Activated gamma-delta T cell (primary cell): ENCODE data around the gene SKIC8.

Experiments
- DNase-seq: peaks from one replicate; lab custom pipeline; 2025; lab: John Stamatoyannopoulos, UW

SKIC8 gene

DNA sequence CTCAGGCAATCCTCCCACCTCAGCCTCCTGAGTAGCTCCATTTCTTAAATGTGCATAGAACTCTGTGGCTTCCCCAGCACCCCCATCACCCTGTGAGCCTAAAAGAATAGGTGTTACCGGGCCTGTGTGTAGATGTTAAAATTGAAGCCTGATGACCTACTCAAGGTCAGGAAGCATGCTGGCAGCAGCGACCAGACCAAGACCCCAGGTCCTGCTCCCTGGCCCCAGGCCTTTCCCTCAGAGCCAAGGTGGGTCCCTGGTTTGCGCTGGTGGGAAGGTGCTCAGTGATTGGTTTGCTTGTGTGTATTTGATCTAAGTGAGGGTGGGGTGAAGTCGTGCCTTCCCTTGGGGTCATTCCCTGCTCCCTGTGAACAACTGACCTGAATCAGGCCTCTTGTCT is 22.4 kb upstream of the SKIC8 start:
- DNase-seq, result no peak

- no peak for DNase-seq
These were observed 21.7 kb upstream of the SKIC8 start for GRCh38 chr15:78321041-78321570.

DNA sequence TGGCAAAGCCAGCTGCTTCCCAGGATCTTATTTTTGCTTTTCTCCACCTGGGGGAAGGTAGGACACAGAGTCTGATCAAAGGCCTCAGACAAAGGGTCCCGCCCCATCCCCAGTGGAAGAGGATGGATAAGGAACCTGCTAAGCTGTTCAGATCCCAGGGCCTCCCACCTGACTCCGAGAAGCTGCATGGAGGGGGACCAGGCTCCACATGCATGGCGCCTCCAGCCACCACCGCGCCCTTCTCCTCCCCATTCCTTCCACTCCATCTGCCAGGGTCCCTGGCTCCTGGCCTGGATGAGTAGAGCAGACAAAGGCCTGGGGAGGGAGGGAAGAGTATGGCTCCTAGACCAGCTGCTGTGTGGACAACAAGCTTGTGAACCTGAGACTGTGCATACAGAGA is 20.8 kb upstream of the SKIC8 start:
- DNase-seq, result no peak

DNA sequence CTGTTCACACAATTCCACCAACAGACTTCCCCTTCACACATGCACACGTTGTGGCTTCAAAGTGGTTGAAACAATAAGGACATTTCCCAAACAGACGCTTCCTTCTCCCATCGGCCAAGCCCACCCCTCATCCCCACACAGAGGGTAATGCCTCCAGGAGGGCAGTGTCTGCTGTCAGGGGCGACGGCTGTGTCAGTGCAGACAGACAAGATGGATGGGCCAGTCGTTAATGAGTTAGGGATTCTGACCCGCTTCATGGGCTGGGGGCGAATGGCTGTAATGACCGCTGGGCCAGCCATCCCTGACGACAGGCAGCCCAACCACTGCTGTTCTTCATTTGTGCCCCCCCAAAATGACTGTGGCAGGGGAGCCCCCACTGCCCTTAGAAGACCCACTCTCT is 20.2 kb upstream of the SKIC8 start:
- DNase-seq, result no peak

GRCh38 chr15:78317145-78317836 is 17.9 kb upstream of the SKIC8 start:
- no peak for DNase-seq

DNA sequence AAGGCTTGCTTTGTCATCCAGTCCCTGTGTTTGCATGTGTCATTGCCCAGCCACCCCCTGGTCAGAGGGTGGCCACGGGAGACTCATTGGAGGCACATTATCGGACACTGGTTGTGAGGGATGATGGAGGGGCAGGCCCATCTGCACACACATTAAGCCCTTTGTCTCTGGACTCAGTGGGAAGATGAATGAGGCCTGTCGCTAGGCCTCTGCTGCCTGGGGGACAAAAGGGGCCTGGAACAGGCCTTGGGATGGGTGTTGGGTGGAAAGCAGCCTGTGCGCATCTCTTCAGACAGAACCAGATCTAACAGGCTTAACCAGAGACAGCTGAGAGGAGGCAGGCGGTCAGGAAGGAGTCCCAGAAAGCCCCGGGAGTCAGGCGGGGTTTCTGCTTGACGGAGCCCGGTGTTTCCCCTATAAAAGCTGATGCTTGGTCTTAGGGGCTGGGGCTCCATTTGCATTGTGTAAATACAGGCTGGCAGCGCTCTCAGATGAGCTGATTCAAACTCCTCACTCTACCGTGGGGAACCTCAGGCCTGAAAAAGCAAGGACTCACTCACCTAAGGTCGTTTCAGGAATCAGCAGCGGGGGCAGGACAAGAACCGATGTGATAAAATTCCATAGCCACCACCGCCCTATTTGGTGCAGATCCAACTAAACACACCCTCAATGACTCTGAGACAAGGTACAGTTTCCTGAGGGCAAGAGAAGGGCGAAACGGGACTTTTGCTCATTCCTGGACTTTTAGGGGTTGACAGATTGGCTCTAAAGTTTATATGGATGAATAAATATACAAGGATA is 17.1 kb upstream of the SKIC8 start:
- DNase-seq, result no peak

DNA sequence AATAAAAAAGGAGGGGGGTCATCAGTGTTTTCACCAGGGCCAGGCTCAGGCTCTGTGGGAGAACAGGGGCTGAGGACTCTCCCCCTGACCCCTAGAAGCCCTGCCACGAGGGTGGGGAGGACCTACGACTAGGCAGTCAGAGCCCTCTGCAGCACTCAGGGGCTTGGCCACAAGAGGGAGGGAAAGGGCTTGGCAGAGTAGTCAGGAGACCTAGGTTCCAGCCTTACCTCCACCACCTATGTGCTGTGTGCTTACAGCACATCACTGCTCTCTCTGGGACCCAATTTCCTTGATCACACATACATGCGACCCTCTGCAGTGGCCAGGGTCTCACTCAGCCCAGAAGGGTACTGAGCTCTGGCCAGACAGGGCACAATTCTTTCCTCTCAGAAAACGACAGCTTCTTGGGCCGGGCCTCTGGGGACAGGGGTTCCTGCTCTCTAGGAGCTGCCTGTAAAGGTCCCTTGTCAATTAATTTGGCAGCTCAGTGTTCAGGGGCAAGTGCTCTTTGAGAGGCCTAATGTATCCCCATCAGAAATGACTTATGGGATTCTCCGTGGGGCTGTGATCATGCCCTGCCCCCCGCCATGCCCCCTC is 16.4 kb upstream of the SKIC8 start:
- no peak for DNase-seq

- no peak for DNase-seq
These were observed 14.8 kb upstream of the SKIC8 start for GRCh38 chr15:78314181-78314581.

GRCh38 chr15:78313383-78313782 is 14.0 kb upstream of the SKIC8 start:
- DNase-seq, result no peak

DNA sequence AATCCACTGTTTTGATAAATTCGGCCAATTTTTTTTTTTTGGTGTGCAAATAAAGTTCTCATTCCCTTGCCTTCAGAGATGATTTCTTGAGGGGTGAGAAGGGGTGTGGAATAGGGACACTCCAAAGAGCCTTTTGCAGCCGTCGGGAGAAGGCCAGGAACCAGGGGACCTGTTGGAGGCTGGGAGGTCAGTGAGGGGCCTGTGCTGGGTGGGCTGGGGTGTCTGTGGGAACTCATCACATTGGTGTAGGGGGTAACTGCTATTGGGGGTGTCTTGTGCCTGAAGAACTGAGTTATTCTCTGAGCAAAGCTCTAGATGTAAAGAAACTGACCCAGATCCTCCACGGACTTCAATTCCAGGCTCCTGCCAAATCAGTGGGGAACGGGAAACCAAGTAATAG is 13.5 kb upstream of the SKIC8 start:
- DNase-seq, result no peak

DNA sequence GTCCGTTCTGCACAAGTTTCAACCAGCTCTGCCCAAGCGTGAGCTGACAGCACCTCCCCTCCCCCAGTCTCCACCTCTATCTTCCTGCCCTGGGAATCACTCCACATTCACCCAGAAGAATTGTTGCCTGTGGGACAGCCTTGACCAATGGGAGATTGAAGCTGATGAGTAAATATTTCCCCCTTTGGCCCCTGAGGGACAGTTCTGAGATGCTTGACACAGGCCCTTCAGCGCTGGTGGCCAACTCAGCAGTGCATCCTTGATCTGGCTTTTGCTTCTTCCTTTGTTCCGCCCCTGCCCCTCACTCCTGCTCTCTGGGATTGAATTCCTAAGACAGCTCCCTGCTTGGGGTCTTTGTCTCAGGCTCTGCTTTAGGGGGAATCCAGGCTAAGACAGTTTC is 13.1 kb upstream of the SKIC8 start:
- no peak for DNase-seq

DNA sequence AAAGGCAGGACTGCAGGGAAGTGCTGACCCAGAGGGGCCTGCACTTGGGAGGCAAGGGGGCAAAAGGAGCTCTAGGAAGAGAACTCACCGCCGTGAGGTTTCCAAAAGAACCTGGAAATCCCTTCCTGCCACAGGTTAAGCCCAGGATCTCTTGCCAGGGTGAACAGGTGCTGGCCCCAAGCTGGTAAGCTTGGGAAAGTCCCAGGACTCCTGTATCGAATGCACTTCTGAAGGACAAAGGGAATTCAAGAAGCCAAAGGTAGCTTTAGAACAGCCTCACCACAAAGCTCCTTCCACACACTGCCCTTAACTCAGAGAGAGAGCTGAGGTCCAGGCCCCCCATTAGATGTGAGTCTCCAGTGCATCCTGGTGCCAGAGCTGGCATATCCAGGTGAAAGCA is 11.9 kb upstream of the SKIC8 start:
- no peak for DNase-seq

GRCh38 chr15:78308422-78309032 is 9.1 kb upstream of the SKIC8 start:
- DNase-seq, result peak; percentile 8

GRCh38 chr15:78307976-78308375 is 8.6 kb upstream of the SKIC8 start:
- DNase-seq, result no peak

- no peak for DNase-seq
These were observed 6.9 kb upstream of the SKIC8 start for GRCh38 chr15:78306176-78306774.

DNA sequence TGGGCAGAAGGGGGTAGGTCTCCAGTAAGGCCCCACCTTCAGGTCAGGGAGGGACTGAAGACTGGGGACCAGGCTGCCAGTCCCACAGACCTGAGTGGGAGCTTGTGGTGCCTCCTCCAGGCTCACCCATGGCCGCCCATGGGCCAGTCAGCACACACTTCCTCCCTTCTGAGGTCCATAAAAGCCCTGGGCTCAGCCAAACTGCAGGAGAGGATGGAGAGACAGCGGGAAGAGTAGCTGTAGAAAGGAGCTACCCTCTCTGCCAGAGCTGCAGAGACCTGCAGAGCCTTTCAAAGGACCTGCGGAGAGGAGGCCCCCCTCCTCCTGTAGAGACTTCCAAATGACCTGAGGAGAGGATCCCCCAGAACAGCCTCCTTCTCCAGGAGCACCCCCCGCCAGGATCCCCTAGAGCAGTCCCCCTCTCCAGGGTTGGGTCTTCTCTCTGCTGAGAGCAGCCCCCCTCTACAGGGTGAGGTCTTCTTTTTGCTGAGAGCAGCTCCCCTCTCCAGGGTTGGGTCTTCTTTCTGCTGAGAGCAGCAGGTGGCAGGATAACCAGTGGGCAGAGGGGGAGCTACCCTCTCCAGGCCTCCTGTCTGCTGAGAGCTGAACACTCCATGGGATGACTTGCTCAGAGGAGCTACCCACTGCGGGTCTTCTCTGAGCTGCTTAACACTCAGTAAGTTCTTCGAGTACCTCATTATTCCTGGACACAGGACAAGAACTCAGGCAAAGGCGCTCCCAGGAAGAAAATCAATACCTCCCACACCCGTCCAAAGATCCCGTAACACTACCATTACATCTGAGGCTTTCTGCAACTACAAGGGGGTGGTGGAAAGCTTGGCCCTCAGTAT is 5.0 kb upstream of the SKIC8 start:
- no peak for DNase-seq

GRCh38 chr15:78302579-78303312 is 3.3 kb upstream of the SKIC8 start:
- DNase-seq, result no peak

DNA sequence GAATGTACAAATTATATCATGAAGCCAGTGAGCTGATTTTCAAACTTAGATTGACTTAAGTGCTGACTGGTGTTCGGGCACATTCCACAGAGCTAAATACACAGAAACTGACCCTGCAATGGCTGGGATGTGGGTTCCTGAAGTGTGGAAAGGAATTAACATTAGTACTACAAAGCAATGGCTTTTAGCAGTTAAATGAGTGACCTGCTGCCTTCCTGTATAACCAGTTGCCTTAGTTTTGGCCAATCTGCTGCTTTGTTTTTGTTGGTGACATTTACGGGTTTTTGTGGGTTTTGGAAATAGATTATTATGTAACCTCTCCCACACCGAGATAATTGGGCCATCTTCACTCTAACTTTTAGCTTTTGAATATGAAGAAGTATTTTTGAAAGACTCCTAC is 2.4 kb upstream of the SKIC8 start:
- no peak for DNase-seq

DNA sequence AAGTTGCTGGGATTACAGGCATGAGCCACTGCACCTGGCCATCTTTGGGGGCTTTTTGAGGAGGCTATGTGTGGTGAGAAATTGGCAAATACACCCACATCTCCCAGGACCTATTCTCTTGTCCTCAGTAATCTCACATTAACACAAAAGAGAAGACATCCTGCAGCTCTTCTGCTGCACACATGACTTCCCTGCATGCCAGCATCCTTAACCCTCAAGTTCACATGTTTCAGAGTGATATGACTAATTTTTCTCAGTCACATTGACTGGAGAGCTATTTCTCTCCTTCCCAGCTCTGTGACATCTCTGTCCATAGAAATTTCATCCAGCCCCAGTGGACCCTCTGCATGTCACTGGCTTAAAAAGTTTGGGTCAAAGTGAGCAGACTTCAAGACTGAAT is 1.9 kb upstream of the SKIC8 start:
- no peak for DNase-seq

DNA sequence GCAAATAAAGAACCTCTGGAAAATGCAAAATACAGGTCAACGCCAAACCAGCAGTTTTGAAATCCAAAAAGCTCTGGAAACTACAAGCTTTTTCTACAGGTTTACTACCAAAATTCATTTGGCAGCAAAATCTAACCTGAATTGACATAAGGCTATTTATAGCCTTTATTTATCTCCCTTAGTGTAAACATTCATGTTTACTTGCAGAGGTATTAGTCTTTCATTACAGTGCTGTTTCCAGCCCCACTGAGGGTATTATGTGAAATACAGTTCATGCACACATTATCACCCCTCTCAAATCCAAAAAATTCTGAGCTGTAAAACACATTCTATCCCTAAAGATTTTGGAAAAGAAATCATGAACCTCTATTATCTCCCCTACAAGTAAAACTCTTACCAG is 7.2 kb downstream of the SKIC8 start:
- no peak for DNase-seq
